GM21526 (cell line): ENCODE results near the gene IL22RA1.

Experiments
- ATAC-seq: cut with Tn5 transposase; IDR thresholded peaks from one replicate; pipeline ENCODE4 v1.9.1; 2021; ENCODE audit warnings: moderate library complexity; ENCODE audit not compliant: unreplicated experiment, low FRiP score

The IL22RA1 gene, protein sequence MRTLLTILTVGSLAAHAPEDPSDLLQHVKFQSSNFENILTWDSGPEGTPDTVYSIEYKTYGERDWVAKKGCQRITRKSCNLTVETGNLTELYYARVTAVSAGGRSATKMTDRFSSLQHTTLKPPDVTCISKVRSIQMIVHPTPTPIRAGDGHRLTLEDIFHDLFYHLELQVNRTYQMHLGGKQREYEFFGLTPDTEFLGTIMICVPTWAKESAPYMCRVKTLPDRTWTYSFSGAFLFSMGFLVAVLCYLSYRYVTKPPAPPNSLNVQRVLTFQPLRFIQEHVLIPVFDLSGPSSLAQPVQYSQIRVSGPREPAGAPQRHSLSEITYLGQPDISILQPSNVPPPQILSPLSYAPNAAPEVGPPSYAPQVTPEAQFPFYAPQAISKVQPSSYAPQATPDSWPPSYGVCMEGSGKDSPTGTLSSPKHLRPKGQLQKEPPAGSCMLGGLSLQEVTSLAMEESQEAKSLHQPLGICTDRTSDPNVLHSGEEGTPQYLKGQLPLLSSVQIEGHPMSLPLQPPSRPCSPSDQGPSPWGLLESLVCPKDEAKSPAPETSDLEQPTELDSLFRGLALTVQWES

DNA sequence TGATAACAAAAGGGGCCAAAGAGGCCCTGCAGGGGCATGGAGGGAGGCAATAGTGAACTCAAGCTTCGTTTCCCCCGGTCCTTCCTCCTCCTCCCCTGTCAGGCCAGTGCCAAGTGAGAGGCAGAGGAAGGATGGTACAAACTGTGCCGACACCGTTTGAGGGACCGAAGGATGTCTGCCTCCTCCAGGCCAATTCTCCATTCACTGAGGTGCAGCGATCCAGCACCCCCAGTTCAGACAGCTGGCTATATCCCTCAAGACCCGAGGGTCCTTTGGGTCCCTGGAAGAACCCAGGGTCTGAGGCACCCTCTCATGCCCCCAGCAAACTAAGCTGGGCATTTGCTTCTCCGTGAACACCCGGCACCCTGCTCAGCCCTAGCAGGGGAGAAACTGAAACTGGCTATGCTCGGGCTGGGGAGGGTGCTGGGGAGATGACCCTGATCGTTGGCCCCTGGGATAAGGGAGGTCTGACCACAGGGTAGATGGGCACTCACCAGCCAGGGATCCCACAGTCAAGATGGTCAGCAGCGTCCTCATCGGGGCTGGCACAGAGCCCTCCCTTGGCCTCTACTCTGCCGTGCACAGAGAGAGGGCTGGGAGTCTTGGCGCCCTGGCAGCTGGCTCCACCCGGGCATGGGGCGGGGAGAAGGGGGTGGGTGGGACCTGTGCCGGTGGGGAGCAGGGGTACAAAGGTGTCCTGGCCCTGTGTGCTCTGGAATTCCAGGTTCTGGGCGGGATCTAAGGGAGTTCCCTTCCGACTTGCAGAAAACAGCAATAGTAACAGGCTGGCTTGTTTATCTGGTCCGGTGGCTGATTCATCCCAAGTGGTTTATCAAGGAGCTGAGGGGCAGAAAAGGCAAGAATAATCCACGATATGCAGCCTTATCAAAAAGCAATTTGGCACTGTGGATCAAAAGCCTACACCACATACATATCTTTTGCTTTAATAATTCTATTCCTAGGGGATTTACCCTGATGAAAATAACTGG lies at the start of gene IL22RA1:
TSS of gene IL22RA1 (minus strand) at position 595 of the 989 bp plus-strand sequence. CDS start at position 537, 58 bp downstream.
- ATAC-seq: no peak

DNA sequence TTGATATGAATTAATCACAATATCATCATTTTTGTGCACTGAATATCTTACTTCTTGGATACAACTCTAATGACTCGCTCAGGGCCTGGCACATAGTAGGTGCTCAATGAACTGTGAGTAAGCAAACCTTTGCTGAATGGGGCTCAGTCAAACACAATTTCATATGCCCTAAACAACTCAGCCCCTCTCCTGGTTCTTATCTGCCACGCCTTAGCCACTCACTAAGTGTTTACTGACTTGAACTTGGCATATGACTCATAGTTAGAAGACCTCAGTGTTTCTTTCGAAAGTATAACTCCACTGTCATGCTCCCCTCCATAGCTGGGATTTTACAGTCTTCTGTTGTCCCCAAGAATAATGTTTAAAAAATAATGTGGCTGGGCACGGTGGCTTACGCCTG lies 48.9 kb upstream of the IL22RA1 start:
- no peak for ATAC-seq

DNA sequence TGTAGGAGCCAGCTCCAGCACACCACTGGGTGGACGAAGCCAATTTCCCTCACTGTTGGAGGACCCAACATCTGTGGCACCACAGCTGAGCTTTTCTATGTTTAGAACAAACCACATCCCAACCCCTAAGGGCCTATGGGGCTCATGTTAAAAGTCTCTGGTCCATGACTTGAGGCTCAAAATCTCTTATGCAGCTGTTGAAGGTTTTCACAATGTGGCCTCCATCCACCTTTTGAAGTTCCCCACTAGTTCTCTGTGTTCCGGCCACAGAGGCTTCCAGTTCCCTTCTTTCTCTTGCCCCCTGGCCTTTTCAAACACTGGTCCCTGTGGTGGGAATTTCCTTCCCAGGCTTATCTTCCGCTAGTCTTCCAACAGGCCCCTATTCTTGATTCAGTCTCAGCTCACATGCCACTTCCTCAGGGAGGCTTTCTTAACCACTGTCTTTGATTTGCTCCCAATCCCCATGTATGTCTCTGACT lies 48.1 kb upstream of the IL22RA1 start:
- peak; percentile 37 for ATAC-seq

DNA sequence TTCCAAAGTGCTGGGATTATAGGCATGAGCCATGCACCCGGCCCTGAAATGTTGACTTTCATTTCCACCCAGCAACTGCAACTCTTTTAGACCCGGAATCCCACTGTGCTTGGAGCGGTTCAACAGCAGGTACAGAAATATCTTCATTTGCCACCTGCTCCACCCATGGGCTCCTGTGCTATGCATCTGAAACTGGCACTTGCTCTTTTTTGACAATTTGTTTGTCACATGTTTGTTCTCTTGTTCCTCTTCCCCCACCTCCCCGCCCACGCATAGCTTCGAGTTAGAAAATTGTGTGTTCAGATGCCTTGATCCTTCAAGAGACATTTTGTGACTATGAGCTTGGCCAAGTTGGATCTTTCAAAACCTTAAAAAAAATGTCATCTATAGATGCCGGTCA lies 46.6 kb upstream of the IL22RA1 start:
- no peak for ATAC-seq

DNA sequence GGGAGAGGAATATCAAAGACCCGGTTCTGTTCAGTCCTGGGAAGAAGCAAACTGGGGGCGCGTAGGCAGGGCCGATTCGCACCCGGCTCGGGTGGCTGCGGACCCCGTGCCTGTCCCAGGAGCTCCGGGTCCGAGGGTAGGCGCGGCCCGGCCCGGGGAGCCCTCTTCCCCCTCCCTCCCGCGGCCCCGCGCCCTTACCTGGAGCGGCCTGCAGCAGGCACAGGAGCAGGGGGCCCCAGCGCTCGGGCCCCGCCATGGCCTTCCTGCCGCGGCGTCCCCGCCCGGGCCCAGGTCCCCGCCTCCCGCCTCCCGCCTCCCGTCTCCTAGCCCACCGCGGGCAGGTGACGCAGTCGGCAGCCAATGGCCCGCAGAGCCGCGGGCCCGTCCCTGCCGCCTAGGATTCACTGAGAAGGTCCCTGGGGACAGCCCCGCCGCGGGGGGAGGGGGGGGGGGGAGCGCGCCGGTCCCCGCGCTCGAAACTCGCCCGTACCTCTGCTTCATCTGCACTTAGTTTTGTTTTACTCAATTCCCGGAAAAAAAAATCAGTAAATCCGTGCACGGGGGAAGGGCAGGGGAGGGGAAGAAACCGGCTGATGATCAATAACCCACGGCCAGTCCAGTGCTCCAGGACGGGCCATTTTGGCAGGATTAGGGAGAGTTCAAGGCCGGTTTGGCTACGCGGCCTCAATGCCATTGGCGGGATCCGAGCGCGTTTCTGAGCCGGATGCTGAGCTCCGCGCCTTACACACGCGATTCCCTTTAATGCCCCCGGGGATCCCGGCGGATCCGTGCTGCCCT lies 44.3 kb upstream of the IL22RA1 start, which contains the start of gene IFNLR1:
TSS of gene IFNLR1 (minus strand) at position 297 of the 798 bp plus-strand sequence. CDS start at position 256, 41 bp downstream.
- ATAC-seq: no peak

DNA sequence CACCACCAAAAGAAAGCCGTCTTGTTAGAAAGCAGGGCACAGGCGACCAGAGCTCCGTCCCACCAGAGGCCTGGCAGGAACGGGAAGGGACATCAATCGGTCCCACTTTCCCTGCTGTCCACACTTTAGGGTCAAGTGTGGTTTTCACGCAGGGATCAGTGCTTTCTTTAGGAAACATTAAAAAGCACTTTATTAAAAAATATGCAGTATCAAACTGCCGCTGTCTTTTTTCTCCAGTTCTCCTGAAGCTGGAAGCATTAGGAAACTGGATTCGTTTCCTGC lies 43.7 kb upstream of the IL22RA1 start:
- ATAC-seq: no peak

DNA sequence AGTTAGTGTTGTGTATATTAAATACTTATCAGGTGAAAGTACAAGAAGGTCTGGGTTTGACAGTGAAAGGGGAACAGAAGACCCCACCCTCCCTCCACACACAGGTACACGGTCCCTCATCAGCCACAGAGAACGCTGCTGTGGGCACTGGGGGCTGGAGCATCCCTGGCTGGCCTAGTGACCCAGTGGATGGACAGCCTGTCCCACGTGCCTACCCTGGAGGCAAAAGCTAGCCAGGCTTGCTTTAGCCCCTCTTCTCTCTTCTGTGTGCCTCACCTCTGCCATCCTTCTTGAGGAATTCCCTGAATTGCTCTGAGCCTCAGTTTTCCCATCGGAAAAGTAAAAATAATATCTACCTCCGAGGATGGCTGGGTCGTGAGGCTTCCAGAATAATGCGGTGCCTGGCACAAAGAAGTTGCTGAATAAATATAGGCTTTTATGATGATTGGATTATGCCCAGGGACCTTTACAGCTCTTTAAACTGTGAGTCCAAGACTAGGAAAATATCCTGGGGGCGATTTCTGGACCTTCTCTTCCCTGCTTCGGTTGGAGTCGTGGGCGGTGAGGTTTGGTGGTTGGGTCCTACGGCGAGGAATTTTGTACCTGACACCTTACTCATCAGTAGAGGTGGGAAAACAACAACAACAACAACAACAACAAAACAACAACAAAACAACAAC lies 43.2 kb upstream of the IL22RA1 start:
- no peak for ATAC-seq

DNA sequence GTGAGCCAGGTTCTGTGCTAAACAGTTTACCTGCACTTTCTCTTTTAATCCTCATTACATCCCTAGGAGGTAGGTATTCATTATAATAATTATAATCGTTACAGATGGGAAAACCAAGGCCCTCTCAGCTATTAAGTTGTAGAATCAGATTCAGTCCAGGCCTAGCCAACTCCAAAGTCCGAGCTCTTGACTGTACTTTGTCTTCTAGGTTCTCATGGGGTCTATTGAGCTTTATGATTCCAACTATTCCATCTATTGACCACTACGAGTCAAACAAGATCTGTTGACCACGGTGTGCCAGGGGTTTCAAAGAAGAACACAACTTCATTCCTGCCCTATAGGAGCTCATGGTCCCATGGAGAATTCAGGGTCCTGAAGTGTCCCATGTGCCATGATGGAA lies 42.1 kb upstream of the IL22RA1 start:
- ATAC-seq: no peak

DNA sequence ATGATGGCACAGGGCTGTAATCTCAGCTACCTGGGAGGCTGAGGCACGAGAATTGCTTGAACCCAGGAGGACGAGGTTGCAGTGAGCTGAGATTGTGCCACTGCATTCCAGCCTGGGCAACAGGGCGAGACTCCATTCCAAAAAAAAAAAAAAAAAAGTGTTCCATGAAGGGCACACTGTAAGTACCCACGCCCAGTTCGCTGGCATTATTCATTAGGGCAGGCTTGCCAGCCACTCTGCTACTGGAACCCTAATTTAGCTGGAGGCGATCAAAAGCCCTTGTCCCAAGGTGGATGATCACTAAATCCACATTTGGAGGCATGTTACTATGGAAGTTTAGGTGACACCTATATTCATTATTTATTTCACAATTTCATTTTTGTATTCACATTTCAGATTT lies 39.1 kb upstream of the IL22RA1 start:
- no peak for ATAC-seq

DNA sequence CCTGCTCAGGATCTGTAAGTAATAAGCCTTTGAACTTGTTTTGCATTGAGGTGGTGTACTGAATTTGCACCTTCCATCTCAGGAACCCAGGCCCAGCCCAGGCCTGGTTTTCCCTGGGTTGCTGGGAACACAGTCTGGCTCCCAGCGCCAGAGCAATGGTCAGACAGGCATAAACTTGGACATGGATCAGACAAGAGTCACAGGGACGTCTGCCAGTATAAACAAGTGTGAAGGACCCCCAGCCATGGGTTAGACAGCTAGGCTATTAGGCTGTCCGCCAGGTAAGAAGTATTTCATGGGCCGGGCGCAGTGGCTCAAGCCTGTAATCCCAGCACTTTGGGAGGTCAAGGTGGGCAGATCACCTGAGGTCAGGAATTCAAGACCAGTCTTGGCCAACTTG lies 38.7 kb upstream of the IL22RA1 start:
- no peak for ATAC-seq

DNA sequence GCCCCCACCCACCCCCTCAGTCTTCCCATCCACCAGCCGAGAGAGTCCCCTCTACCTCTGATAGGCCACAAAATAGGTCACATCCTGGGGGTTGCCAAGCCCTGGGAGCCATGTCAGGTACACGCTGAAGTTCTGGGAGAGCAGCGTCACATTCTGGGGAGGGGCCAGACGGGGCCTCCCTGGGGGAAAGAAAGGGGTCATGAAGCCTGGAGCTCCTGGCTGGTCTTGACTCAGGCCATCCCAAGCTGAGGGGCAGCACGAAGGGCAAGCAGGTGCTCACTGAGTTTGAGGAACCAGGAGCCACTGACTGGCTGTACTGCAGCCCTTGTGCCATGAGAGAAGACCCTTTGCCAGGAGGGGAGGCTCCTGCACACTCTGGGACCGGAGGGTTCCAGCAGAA lies 37.7 kb upstream of the IL22RA1 start:
- no peak for ATAC-seq

DNA sequence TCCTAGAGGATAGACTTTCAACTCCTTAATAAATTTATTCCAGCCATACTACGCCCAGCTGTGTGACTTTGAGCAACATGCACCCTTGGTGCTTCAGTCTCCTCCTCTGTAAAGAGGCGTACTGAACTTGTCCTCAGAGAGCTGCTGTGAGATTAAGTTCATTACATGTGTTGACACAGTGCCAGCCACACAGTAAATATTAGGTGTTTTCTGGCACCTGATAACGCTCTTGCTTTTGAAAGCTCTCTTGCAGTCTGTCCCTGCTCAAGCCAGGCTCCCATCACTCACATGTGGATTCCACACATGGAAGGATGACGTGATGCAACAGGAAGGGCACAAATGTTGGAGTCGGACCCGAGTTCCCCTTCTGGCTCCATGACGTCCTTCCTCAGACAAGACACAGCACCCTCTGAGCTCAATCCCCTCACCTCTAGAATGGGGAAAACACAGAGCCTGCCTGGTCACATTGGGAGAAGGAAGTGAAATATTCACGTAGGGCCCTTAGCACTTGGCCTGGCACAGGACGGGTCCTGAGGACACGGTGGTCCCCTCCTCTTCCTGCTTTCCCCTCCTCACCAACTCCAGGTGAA lies 36.4 kb upstream of the IL22RA1 start:
- no peak for ATAC-seq

DNA sequence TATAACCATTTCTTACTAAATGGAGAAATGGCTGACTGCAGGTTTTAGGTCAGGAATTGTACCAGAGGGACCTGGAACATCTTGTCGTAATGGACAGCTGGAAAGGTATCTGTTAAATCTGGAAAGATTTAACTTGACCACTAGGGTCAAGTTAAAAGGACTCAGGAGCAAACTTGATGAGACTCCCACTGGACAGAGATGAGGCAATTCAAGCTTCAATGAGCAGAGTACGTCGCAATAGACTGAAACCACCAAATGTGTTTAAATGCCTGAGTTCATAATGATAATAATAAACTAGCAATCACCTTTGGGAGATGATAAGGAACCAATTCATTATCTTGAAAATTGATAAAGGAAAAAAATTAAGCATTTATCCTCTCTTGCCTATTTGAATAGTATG lies 35.5 kb upstream of the IL22RA1 start:
- no peak for ATAC-seq

DNA sequence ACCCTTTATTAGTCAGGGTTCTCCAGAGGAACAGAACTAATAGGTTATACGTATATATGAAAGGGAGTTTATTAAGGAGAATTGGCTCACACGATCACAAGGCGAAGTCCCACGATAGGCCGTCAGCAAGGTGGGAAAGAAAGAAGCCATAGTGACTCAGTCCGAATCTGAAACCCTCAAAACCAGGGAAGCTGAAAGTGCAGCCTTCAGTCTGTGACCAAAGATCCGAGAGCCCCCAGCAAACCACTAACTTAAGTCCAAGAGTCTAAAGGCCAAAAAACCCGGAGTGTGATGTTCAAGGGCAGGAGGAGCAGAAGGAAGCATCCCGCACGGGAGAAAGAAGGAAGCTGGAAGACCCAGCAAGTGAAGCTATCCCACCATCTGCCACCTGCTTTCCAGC lies 34.2 kb upstream of the IL22RA1 start:
- ATAC-seq: no peak

DNA sequence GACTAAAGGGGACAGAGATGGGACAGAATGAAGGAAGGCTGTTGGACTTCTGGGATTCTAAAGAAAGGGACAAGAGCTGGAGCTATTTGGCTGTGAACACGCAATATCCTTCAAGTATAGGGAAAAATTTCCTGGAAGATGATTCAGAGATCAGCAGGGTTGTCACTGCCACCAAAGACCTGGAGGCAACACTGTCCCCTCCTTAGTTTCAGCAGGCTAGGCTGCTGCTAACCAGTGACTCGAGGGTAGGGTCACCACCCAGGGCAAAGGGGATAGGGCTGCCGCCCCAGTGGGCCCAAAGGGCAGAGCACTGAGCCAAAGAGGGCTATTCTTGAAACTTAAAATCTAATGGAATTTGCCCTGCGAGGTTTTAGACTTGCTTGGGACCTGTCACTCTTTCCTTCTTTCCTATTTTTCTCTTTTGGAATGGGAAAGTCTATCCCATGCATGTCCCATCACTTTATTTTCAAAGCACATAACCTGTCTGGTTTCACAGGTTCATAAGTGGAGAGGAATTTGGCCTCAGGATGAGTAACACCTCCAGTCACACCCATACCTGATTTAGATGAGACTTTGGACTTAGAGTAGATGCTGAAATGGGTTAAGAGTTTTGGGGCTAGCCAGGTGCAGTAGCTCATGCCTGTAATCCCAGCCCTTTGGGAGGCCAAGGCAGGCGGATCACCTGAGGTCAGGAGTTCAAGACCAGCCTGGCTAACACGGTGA lies 32.3 kb upstream of the IL22RA1 start:
- no peak for ATAC-seq

DNA sequence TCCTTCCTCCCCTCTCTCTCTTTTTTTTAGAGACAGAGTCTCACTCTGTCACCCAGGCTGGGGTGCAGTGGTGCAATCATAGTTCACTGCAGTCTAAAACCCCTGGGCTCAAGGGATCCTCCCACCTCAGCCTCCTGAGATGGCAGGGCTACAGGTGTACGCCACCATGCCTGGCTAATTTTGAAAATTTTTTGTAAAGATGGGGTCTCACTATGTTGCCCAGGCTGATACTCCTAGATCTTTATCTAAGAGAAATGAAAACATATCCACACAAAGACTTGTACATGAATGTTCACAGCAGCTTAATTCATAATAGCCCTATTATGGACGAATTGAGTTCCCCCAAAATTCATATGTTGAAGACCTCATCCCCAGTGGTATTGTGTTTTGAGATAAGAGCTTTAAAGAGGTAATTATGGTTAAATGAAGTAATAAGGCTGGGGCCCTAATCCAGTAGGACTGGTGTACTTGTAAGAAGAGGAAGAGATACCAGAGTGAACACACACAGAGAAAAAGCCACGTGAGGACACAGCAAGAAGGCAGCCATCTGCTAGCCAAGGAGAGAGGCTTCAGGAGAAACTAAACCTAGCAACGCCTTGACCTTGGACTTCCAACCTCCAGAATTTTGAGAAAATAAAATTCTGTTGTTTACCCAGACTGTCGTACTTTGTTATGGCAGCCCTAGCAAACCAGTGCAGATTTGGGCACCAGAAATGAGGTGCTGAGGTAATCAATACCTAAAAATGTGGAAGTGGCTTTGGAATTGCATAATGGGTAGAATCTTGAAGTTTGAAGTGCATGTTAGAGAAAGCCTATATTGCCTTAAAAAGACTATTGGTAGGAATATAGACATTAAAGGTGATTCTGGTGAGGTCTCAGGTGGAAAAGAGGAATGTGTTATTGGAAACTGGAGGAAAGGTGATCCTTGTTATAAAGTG lies 31.0 kb upstream of the IL22RA1 start:
- ATAC-seq: no peak

DNA sequence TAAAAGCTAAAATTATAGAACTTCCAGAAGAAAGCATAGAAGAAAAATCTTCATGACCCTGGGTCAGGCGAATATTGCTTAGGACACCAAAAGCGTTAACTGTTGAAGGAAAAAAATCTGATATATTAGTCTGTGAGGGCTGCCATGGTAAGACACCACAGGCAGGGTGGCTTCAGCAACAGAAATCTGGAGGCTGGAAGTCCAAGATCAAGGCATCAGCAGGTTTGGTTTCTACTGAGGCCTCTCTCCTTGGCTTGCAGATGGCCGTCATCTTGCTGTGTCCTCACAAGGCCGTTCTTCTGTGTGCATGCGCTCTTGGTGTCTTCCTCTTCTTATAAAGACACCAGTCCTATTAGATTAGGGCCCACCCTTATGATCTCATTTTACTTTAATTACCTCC lies 29.7 kb upstream of the IL22RA1 start:
- no peak for ATAC-seq

DNA sequence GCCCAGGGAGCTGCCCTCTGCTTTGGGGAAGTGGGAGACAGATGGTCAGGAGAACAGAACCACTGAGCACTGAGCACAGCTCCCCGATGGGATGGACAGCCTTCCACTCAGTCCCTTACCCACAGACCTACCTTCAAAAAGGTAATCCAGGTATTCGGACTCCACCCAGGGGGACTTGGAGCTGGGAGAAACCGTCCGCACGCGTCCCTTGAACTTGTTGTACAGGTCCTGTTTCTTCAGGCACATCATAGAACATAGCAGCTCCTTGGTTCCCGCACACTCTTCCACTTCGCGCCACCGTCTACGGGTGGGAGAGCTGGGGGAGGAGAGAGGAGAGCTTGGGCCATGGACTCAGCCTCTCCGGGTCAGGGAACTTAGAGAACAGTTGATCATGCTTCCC lies 26.3 kb upstream of the IL22RA1 start:
- ATAC-seq: no peak
